GM12878 (cell line): ENCODE data around the gene LY6G6D. TPM values are rescaled to one million over a fixed set of nuclear protein-coding genes. Genes with fewer than 3 reads are reported as not detected.

Experiments
- ATAC-seq: fragments of 200-7000 bp; cut with Tn5 transposase; 3 replicates; pipeline ENCODE4 v1.9.1; 2020; ENCODE audit warnings: mild to moderate bottlenecking, moderate library complexity
- BruUV-seq: library from RNA; stranded (reverse); fragments of 400-500 nt; replicated peaks from 2 replicates; lab custom pipeline; 2021; lab: Mats Ljungman, UMichigan
- CTCF ChIA-PET: fragments of 300-600 bp; sonication (Branson Sonifier 250); formaldehyde crosslinking; extraction: SDS; loops from one replicate; lab custom pipeline; 2021; ENCODE audit warnings: inconsistent platforms; lab: Yijun Ruan, JAX
- POLR2A ChIA-PET: fragments of 350-600 bp; formaldehyde crosslinking; extraction: SDS; loops from one replicate; lab custom pipeline; 2021; ENCODE audit warnings: inconsistent platforms; lab: Charles Lee
- RAD21 ChIA-PET: fragments of 300-600 bp; sonication (Branson Sonifier 250); formaldehyde crosslinking; loops from one replicate; lab custom pipeline; 2023; ENCODE audit warnings: antibody characterized with exemption; ENCODE audit not compliant: unreplicated experiment; lab: Charles Lee
- SMC1A ChIA-PET: fragments of 300-600 bp; sonication (Branson Sonifier 250); formaldehyde crosslinking; loops from one replicate; lab custom pipeline; 2023; ENCODE audit not compliant: unreplicated experiment, uncharacterized antibody; lab: Charles Lee
- DNase-seq: peaks from one replicate; pipeline ENCODE4 v3.0.0-alpha.2; 2011; ENCODE audit warnings: low read depth, low spot score
- FAIRE-seq: peaks from 3 replicates; lab custom pipeline; 2011; peaks lifted over from hg19 to GRCh38; lab: Jason Lieb, UNC
- H2AFZ ChIP-seq: 2 replicates; pipeline ENCODE4 v1.6.0; 2011; ENCODE audit warnings: low read depth, low read length, control low read depth; ENCODE audit not compliant: control insufficient read depth
- H3K27ac ChIP-seq: 2 replicates; pipeline ENCODE4 v1.5.1; 2011; ENCODE audit warnings: control low read depth; ENCODE audit not compliant: control insufficient read depth, insufficient read depth
- H3K27me3 ChIP-seq, 2 experiments: replicated peaks in 1 of 2; 2 replicates each; pipeline versions ENCODE4 v1.6.0 to v1.6.1; 2011; ENCODE audit warnings: low read length in 1 of 2; ENCODE audit not compliant: control insufficient read depth in 2 of 2, insufficient read depth in 2 of 2
- H3K36me3 ChIP-seq, 2 experiments: 2 replicates each; pipeline ENCODE4 v1.5.1; 2011; ENCODE audit warnings: low read length in 1 of 2; ENCODE audit not compliant: control insufficient read depth in 2 of 2, insufficient read depth in 2 of 2
- H3K4me1 ChIP-seq: 2 replicates; pipeline ENCODE4 v1.6.1; 2011; ENCODE audit warnings: mild to moderate bottlenecking, low read length, moderate library complexity, mixed read lengths; ENCODE audit not compliant: control insufficient read depth, insufficient read depth
- H3K4me2 ChIP-seq: 2 replicates; pipeline ENCODE4 v1.6.0; 2011; ENCODE audit warnings: control low read depth; ENCODE audit not compliant: control insufficient read depth, insufficient read depth
- H3K4me3 ChIP-seq: fragments of 200-600 bp; sonication (generic); 2 replicates; pipeline ENCODE4 v1.5.1; 2016
- H3K79me2 ChIP-seq: 2 replicates; pipeline ENCODE4 v1.6.0; 2011; ENCODE audit warnings: low read length; ENCODE audit not compliant: control insufficient read depth, insufficient read depth
- H3K9ac ChIP-seq: 2 replicates; pipeline ENCODE4 v1.8.0; 2011; ENCODE audit warnings: low read length, control low read depth, mixed read lengths; ENCODE audit not compliant: control insufficient read depth, insufficient read depth
- H3K9me3 ChIP-seq: replicated peaks from 3 replicates; pipeline ENCODE4 v1.5.1; 2011; ENCODE audit warnings: mild to moderate bottlenecking, low read length; ENCODE audit not compliant: control insufficient read depth, insufficient read depth
- H4K20me1 ChIP-seq: 2 replicates; pipeline ENCODE4 v1.6.0; 2011; ENCODE audit not compliant: control insufficient read depth, insufficient read depth
- CTCF ChIP-seq, 3 experiments: IDR thresholded peaks in 2 of 3; conservative IDR thresholded peaks in 1 of 3; 2 replicates each; pipeline ENCODE4 v1.5.1; 2011; ENCODE audit warnings: low read depth in 3 of 3, low read length in 3 of 3, mild to moderate bottlenecking in 3 of 3, control low read depth in 2 of 3, moderate library complexity in 2 of 3, inconsistent platforms in 1 of 3, mixed read lengths in 1 of 3; ENCODE audit not compliant: control insufficient read depth in 2 of 3, insufficient read depth in 1 of 3; ENCODE audit errors: extremely low read depth in 1 of 3
- ETV6 ChIP-seq, 2 experiments: fragments of 450-650 bp in 1 of 2; IDR thresholded peaks in 1 of 2; conservative IDR thresholded peaks in 1 of 2; 2 replicates each; pipeline ENCODE4 v1.6.1; 2014; ENCODE audit warnings: antibody characterized with exemption in 1 of 2, borderline replicate concordance in 1 of 2, low read depth in 1 of 2, mild to moderate bottlenecking in 1 of 2, moderate library complexity in 1 of 2
- FOS ChIP-seq: IDR thresholded peaks from 3 replicates; pipeline ENCODE4 v1.6.1; 2011; ENCODE audit warnings: borderline replicate concordance; ENCODE audit not compliant: insufficient read length; ENCODE audit errors: extremely low read depth
- FOXK2 ChIP-seq: fragments of 450-650 bp; IDR thresholded peaks from 2 replicates; pipeline ENCODE4 v1.6.1; 2017; ENCODE audit warnings: mild to moderate bottlenecking, moderate library complexity
- GABPA ChIP-seq: IDR thresholded peaks from 2 replicates; pipeline ENCODE4 v1.6.1; 2014; ENCODE audit warnings: antibody characterized with exemption, low read depth, mild to moderate bottlenecking, inconsistent platforms
- HDGF ChIP-seq: fragments of 450-650 bp; IDR thresholded peaks from 2 replicates; pipeline ENCODE4 v1.6.1; 2016; ENCODE audit warnings: antibody characterized with exemption
- JUNB ChIP-seq: IDR thresholded peaks from 2 replicates; pipeline ENCODE4 v1.6.1; 2016; ENCODE audit warnings: antibody characterized with exemption, mild to moderate bottlenecking
- MXI1 ChIP-seq: fragments of 150-350 bp; IDR thresholded peaks from 2 replicates; pipeline ENCODE4 v1.6.1; 2011; ENCODE audit warnings: low read depth, mild to moderate bottlenecking, inconsistent platforms, low read length, improper control_type of control experiment
- NR2F1 ChIP-seq: fragments of 450-650 bp; conservative IDR thresholded peaks from 2 replicates; pipeline ENCODE4 v1.6.1; 2017; ENCODE audit warnings: mild to moderate bottlenecking
- SIX5 ChIP-seq: IDR thresholded peaks from 2 replicates; pipeline ENCODE4 v1.6.1; 2011; ENCODE audit warnings: mild to moderate bottlenecking, low read depth, low read length, moderate library complexity; ENCODE audit not compliant: severe bottlenecking
- SMAD1 ChIP-seq: fragments of 450-650 bp; IDR thresholded peaks from 2 replicates; pipeline ENCODE4 v1.6.1; 2018; ENCODE audit warnings: mild to moderate bottlenecking, low read depth; ENCODE audit not compliant: partially characterized antibody
- SPI1 ChIP-seq: IDR thresholded peaks from 2 replicates; pipeline ENCODE4 v1.6.1; 2011; ENCODE audit warnings: low read depth, mild to moderate bottlenecking, low read length, moderate library complexity, borderline replicate concordance; ENCODE audit not compliant: insufficient read depth
- TBL1XR1 ChIP-seq: IDR thresholded peaks from 2 replicates; pipeline ENCODE4 v1.6.1; 2012; ENCODE audit warnings: low read depth, low read length, improper control_type of control experiment
- USF1 ChIP-seq: IDR thresholded peaks from 2 replicates; pipeline ENCODE4 v1.6.1; 2011; ENCODE audit warnings: borderline replicate concordance, low read depth, mild to moderate bottlenecking, moderate library complexity, mixed read lengths, low read length; ENCODE audit not compliant: insufficient read depth; ENCODE audit errors: extremely low read length
- WRNIP1 ChIP-seq: IDR thresholded peaks from 2 replicates; pipeline ENCODE4 v1.6.1; 2011; ENCODE audit warnings: low read depth, low read length, improper control_type of control experiment, borderline replicate concordance
- ZBTB11 ChIP-seq: fragments of 450-650 bp; formaldehyde crosslinking; IDR thresholded peaks from 2 replicates; pipeline ENCODE4 v1.5.0; 2022; ENCODE audit warnings: mild to moderate bottlenecking, missing genetic modification characterization
- WGBS: methylation state at CpG from one replicate; pipeline ENCODE4 v1.1.6; 2016; ENCODE audit warnings: low lambda C conversion rate; ENCODE audit not compliant: insufficient replicate concordance, insufficient coverage; ENCODE audit errors: missing lambda C conversion rate; 5-methylcytosine and 5-hydroxymethylcytosine counted together
- in situ Hi-C: fragments of 300-500 bp; cut with MboI; formaldehyde crosslinking; loops from 9 replicates; pipeline ENCODE4 v1.14.3; 2018; ENCODE audit warnings: mixed read lengths
- intact Hi-C: fragments of 100-400 bp; cut with micrococcal nuclease; formaldehyde crosslinking; loops from one replicate; pipeline ENCODE4 v1.14.2; 2022; ENCODE audit not compliant: unreplicated experiment
- polyA plus RNA-seq, 11 experiments: library from polyadenylated mRNA; depleted of rRNA in 4 of 11; unstranded in 6 of 11; stranded (reverse) in 5 of 11; fragments of >200 nt; fragmentation: Nextera tagmentation in 4 of 11; fragmentation: Illumina TruSeq in 1 of 11; extraction: Ambion mirVana in 4 of 11; extraction: Trizol in 1 of 11; gene quantifications; 1 replicate in 1 of 11; 2 replicates in 10 of 11; pipeline versions ENCODE4 v1.2.1 to v1.2.3, GENCODE V29; 2011 to 2016; ENCODE audit warnings: inconsistent platforms in 2 of 11, missing spikeins in 2 of 11, low read depth in 1 of 11
- total RNA-seq, 4 experiments: library from RNA; depleted of rRNA in 3 of 4; stranded (reverse); fragments of >200 nt in 3 of 4; fragmentation: Illumina TruSeq in 1 of 4; extraction: Trizol in 1 of 4; gene quantifications; 2 replicates each; pipeline versions ENCODE4 v1.2.1 to v1.2.3, GENCODE V29; 2013 to 2021

The LY6G6D gene
- total and polyA plus RNA-seq, 10 of the 15 experiments (the other 5 are each of a cell fraction or from before 2014, with no cell fraction given): not detected

- Histone ChIP-seq H3K4me1 (no peaks in the 10 kb centered on the region), H2AFZ (no peak overlapping the region), H3K9me3 (no peaks in the 10 kb centered on the region), H3K9ac (no peak overlapping the region), H3K4me2 (no peak overlapping the region), H4K20me1 (no peaks in the 10 kb centered on the region), H3K27me3 (no peaks in the 10 kb centered on the region), H3K79me2 (no peaks in the 10 kb centered on the region), H3K4me3 (no peak overlapping the region), H3K27ac (no peak overlapping the region), H3K36me3 (peaks cover 15 to 41% of the 10 kb centered on the region in 2 experiments)
- no peak for DNase-seq
- POLR2A ChIA-PET: interaction anchor here (0.5 to 0.8 kb wide), 3 partner anchors 28 to 140 kb away, joined by 3 to 7 read pairs (median 3); no protein-coding TSS in a partner anchor
- CTCF ChIA-PET: interaction anchor here (0.7 to 2.3 kb wide), 3 partner anchors 15 to 139 kb away, joined by 4 to 7 read pairs (median 5); no protein-coding TSS in a partner anchor
- RAD21 ChIA-PET: interaction anchor here (1.1 kb wide), 1 partner anchor 68 kb away, joined by 3 read pairs; no protein-coding TSS in a partner anchor
- no peak for FAIRE-seq
- WGBS: 76% methylated on average over 10 of the region's 10 CpGs
- intact Hi-C loops: no loop called here
- in situ Hi-C loops: no loop called here
- BruUV-seq: no TSS peak
- ATAC-seq: no peak
- SMC1A ChIA-PET: interaction anchor here (0.7 to 0.8 kb wide), 3 partner anchors 11 to 173 kb away, joined by 3 to 4 read pairs (median 3); no protein-coding TSS in a partner anchor
- TF ChIP-seq ZBTB11 (CRISPR knock-in tag) (no peak), JUNB (no peak), SMAD1 (no peak), USF1 (no peak), FOXK2 (no peak), ETV6 (conservative IDR thresholded peaks at IDR 0.05 in 1 of 2, IDR thresholded peaks at IDR 0.05 in 1 of 2; ENCODE audit: borderline replicate concordance in 1 of 2, low read depth in 1 of 2) (no peak), TBL1XR1 (no peak), FOS (no peak), GABPA (no peak), NR2F1 (no peak), SIX5 (no peak), WRNIP1 (no peak), HDGF (no peak), MXI1 (no peak), SPI1 (no peak), CTCF (IDR thresholded peaks at IDR 0.05 in 2 of 3, conservative IDR thresholded peaks at IDR 0.05 in 1 of 3; ENCODE audit: control insufficient read depth in 2 of 3, extremely low read depth in 1 of 3, insufficient read depth in 1 of 3, low read depth in 3 of 3, low read length in 3 of 3) (no peak)
These were observed 24.7 kb upstream of the LY6G6D start for GRCh38 chr6:31690231-31691077.
